ENCODE measurements around the gene SH3BP4. TPM values are rescaled to one million over a fixed set of nuclear protein-coding genes. Genes with fewer than 3 reads are reported as not detected.
A peak's percentile ranks its signal among the peaks of the same experiment; 100 is the strongest.

The SH3BP4 gene
- total and polyA plus RNA-seq, 2 of the 13 experiments (the other 11 are each of a cell fraction or from before 2014, with no cell fraction given), result 34.6 to 99.1 TPM

GRCh38 chr2:235005603-235006259, 53.9 kb downstream of the SH3BP4 start (continued):
- TF ChIP-seq RERE (CRISPR knock-in tag; IDR thresholded peaks at IDR 0.05; ENCODE audit: low read depth) (peak; percentile 85), TFAP4 (IDR thresholded peaks at IDR 0.05; ENCODE audit: borderline replicate concordance, low read depth) (peak; percentile 81; the same call in 1 of the 2 replicates), ZEB1 (IDR thresholded peaks at IDR 0.05; ENCODE audit: insufficient replicate concordance, low read depth) (peak; percentile 74), ZNF557 (CRISPR knock-in tag; IDR thresholded peaks at IDR 0.05) (no peak), IRF1 (CRISPR knock-in tag; IDR thresholded peaks at IDR 0.05; ENCODE audit: low read depth) (no peak), DMAP1 (CRISPR knock-in tag; IDR thresholded peaks at IDR 0.05) (peak; percentile 90), POLR2A (IDR thresholded peaks at IDR 0.05; ENCODE audit: insufficient read depth in 1 of 2, low read depth in 2 of 2, low read length in 2 of 2) (no peak), MTF2 (CRISPR knock-in tag; IDR thresholded peaks at IDR 0.05; ENCODE audit: borderline replicate concordance) (0 out of 2 replicates have a peak, but pooled peaks have one; percentile 76), HDAC2 (CRISPR knock-in tag; IDR thresholded peaks at IDR 0.05) (peak; percentile 99), NR2F1 (CRISPR knock-in tag; IDR thresholded peaks at IDR 0.05) (peak in 1 of 2 experiments; percentile 78; a peak in 1 of 4 replicates), ZBTB1 (CRISPR knock-in tag; IDR thresholded peaks at IDR 0.05; ENCODE audit: borderline replicate concordance) (no peak), ZSCAN22 (CRISPR knock-in tag; IDR thresholded peaks at IDR 0.05) (no peak; the same call in 1 of the 2 replicates), NCOA2 (CRISPR knock-in tag; IDR thresholded peaks at IDR 0.05) (peak; percentile 94), PPARG (CRISPR knock-in tag; conservative IDR thresholded peaks at IDR 0.05) (peak; percentile 89), ZFP90 (CRISPR knock-in tag; IDR thresholded peaks at IDR 0.05; ENCODE audit: borderline replicate concordance) (peak; percentile 92), ZNF564 (CRISPR knock-in tag; IDR thresholded peaks at IDR 0.05) (peak; percentile 77), ZNF543 (CRISPR knock-in tag; IDR thresholded peaks at IDR 0.05) (peak; percentile 75; the same call in 1 of the 2 replicates), ZNF530 (CRISPR knock-in tag; IDR thresholded peaks at IDR 0.05; ENCODE audit: low read depth) (no peak), ZNF44 (CRISPR knock-in tag; IDR thresholded peaks at IDR 0.05) (peak; percentile 91; the same call in 1 of the 2 replicates), MBNL3 (CRISPR knock-in tag; conservative IDR thresholded peaks at IDR 0.05) (no peak), ZBTB38 (CRISPR knock-in tag; IDR thresholded peaks at IDR 0.05) (peak; percentile 85), ZNF335 (CRISPR knock-in tag; IDR thresholded peaks at IDR 0.05) (peak; percentile 73; the same call in 1 of the 2 replicates), MED1 (CRISPR knock-in tag; IDR thresholded peaks at IDR 0.05) (peak; percentile 94), TBL1XR1 (IDR thresholded peaks at IDR 0.05; ENCODE audit: borderline replicate concordance, low read length, partially characterized antibody) (peak; percentile 48), TMF1 (CRISPR knock-in tag; IDR thresholded peaks at IDR 0.05; ENCODE audit: low read depth) (peak; percentile 88), ZNF430 (CRISPR knock-in tag; IDR thresholded peaks at IDR 0.05) (peak; percentile 95)

All from HepG2 (cell line).